H1 (cell line): ENCODE results near the gene C17orf113.

Experiments
- ATF2 ChIP-seq: IDR thresholded peaks from 2 replicates; pipeline ENCODE4 v1.6.1; 2012; ENCODE audit warnings: low read length, inconsistent platforms
- CHD2 ChIP-seq: IDR thresholded peaks from 2 replicates; pipeline ENCODE4 v1.6.1; 2012; ENCODE audit warnings: low read length, improper control_type of control experiment
- CTCF ChIP-seq, 3 experiments: IDR thresholded peaks; 1 replicate in 2 of 3; 2 replicates in 1 of 3; pipeline versions ENCODE4 v1.5.1 to v1.6.1; 2011; ENCODE audit warnings: low read length in 3 of 3, mild to moderate bottlenecking in 3 of 3, inconsistent platforms in 2 of 3, low read depth in 1 of 3, moderate library complexity in 1 of 3; ENCODE audit not compliant: insufficient read depth in 1 of 3; ENCODE audit errors: control extremely low read depth in 1 of 3
- EGR1 ChIP-seq: IDR thresholded peaks from 2 replicates; pipeline ENCODE4 v1.6.1; 2011; ENCODE audit warnings: low read depth, low read length, borderline replicate concordance
- EZH2 ChIP-seq: fragments of 200-600 bp; sonication (generic); IDR thresholded peaks from 2 replicates; pipeline ENCODE4 v1.7.1; 2012; ENCODE audit warnings: low read depth, mild to moderate bottlenecking, moderate library complexity, low read length, inconsistent platforms; ENCODE audit not compliant: severe bottlenecking
- GABPA ChIP-seq: IDR thresholded peaks from 2 replicates; pipeline ENCODE4 v1.6.1; 2011; ENCODE audit warnings: mild to moderate bottlenecking, low read length, moderate library complexity, borderline replicate concordance; ENCODE audit not compliant: insufficient read depth
- JUND ChIP-seq: IDR thresholded peaks from 2 replicates; pipeline ENCODE4 v1.6.1; 2011; ENCODE audit warnings: mild to moderate bottlenecking, improper control_type of control experiment, low read length
- KDM1A ChIP-seq: fragments of 200-600, 300-600 bp; sonication (generic); IDR thresholded peaks from 2 replicates; pipeline ENCODE4 v1.7.1; 2016; ENCODE audit warnings: mild to moderate bottlenecking, low read length, borderline replicate concordance
- POLR2A ChIP-seq, 2 experiments: IDR thresholded peaks; 1 replicate in 1 of 2; 2 replicates in 1 of 2; pipeline ENCODE4 v1.6.1; 2011; ENCODE audit warnings: low read depth in 2 of 2, low read length in 2 of 2, mild to moderate bottlenecking in 2 of 2; ENCODE audit errors: control extremely low read depth in 1 of 2
- TAF1 ChIP-seq: IDR thresholded peaks from 2 replicates; pipeline ENCODE4 v1.6.1; 2011; ENCODE audit warnings: mild to moderate bottlenecking, low read depth, low read length

GRCh38 chr17:42010898-42011516 lies 39.4 kb downstream of the C17orf113 start:
- TF ChIP-seq CTCF (IDR thresholded peaks at IDR 0.05; ENCODE audit: control extremely low read depth in 1 of 3, insufficient read depth in 1 of 3, low read depth in 1 of 3, low read length in 3 of 3), result no peak
- TF ChIP-seq POLR2A (IDR thresholded peaks at IDR 0.05; ENCODE audit: control extremely low read depth in 1 of 2, low read depth in 2 of 2, low read length in 2 of 2), result no peak
- TF ChIP-seq EGR1, result no peak
- TF ChIP-seq EZH2, result no peak
- no peak for TF ChIP-seq TAF1
- no peak for TF ChIP-seq CHD2
- no peak for TF ChIP-seq JUND
- TF ChIP-seq ATF2, result no peak
- TF ChIP-seq GABPA, result no peak
- TF ChIP-seq KDM1A, result no peak
